ENCODE data around the gene PTCH1. TPM values are rescaled to one million over a fixed set of nuclear protein-coding genes. Genes with fewer than 3 reads are reported as not detected.

PTCH1 gene
- total RNA-seq, 1 experiment from 2014 or later: 39.2 TPM

DNA sequence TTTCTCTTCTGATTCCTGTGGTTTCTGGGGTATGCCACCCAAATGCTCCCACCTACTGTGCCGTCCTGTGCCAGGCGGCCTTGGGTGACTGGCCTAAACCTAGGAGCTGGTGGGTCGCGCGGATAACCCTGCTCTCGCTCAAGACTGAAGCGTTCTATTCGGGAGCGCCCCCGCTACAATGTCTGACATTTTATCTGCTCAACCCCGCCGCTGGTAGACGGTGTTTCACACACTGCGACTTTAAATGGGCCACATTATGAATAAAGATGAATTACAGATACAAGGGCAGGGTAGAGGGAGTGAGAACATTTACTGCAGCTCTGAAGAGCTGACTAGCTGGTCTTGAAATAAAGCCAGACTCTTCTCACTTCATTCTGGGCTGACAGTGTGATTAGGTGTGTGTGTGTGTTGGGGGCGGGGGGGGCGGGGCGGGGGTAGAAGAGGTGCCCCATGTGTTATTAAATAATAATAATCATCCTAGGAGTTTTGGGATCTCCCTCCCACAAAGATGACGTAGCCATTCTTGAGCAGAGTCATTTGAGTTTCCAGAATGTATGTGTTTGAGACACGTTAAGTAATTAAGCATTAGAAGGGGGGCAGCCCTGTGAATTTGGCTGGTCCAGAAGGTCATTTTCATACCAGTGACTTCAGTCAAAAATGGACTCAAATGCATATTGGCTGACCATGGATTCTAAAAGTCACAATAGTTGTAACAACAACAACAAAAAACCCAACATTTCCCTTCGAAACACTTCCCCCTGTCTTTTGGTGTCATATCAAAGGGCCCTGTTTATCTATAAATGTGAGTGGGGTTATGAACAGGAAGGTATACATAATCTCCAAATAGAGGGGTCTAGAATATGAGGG lies 1.0 kb upstream of the PTCH1 start:
- Histone ChIP-seq H3K27me3 (no peaks in the 10 kb centered on the region), H3K27ac (no peak overlapping the region), H3K4me3 (no peak overlapping the region), H3K36me3 (no peaks in the 10 kb centered on the region), H3K9me3 (replicated peaks) (no peaks in the 10 kb centered on the region), H3K4me1 (peaks cover 5% of the 10 kb centered on the region)
- DNase-seq: no peak

DNA sequence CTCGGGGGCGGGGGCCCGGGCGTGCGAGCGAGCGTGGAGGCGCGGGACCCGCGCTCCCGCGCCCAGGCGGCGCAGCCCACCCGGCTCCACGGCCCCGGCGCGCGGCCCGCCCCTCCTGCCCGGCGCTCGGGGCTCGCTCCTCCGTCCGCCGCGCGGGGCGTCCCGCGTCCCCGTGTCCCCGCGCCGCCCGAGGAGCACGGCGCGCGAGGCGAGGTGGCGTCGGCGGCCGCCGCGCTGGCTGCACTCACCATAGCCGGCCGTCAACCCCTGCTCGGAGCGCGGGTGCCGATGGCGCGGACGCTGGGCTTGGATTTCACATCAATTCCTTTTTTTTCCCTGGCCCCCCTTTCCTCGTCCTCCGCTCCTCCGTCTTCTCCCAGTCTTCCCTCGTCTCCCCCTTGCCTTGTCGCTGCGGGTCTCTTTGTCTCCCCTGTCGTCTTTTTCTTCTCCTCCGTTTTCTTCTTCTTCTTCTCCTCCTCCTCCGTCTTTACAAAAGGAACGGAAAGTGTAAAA lies 494 bp downstream of the PTCH1 start:
- no peaks in the 10 kb centered on the region for H3K9me3 ChIP-seq (replicated peaks)
- H3K27me3 ChIP-seq: no peaks in the 10 kb centered on the region
- peaks cover 5% of the 10 kb centered on the region for H3K4me1 ChIP-seq
- H3K36me3 ChIP-seq: no peaks in the 10 kb centered on the region
- H3K4me3 ChIP-seq: peak overlapping the region; percentile 66
- H3K27ac ChIP-seq: peak overlapping the region; percentile 59; the same call in 1 of the 2 replicates
- no peak for DNase-seq

DNA sequence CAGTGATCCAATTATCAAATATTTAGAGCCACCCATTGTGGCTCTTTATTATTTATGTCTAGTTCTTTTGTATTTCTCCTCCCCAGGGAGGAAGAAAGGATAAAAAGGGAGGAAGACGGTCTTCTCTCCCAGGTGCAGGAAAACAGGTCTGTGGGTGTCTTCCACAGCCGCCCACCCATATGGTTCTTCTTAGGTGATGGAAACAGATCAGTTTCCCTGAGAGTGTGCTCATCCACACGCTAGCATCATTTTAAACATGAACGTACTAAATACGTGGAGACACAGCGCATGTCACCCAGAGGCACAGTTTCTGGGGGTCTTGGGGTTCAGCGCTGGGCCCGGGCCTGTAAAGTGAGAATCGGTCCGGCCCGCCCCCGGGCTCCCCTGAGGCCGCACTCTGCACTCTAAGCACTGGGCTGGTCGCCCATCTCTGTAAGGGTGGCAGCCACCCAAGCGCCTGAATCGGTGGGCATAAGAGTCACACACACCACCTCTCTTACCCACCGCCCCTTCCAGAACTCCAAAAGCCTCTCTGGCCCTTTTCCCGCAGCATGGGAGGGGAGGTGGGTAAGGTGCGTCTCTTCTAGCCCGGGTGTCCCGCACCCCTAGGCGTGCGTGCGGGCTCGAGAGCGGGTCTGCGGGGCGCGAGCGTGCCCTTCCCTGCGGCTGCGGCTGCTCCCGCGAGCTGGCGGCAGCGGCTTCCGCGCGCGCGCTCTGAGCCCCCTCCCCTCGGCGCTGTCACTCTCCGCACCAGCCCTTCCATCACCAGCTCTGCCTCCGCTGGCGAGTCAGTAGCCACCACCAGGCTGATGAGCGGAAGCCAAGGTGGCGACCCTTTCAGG lies 1.3 kb downstream of the PTCH1 start:
- Histone ChIP-seq H3K36me3 (no peaks in the 10 kb centered on the region), H3K4me1 (peaks cover 5% of the 10 kb centered on the region), H3K4me3 (peak overlapping the region; percentile 66), H3K27ac (peak overlapping the region; percentile 14; the same call in 1 of the 2 replicates), H3K27me3 (no peaks in the 10 kb centered on the region), H3K9me3 (replicated peaks) (no peaks in the 10 kb centered on the region)
- DNase-seq: peak; percentile 47 to 57

DNA sequence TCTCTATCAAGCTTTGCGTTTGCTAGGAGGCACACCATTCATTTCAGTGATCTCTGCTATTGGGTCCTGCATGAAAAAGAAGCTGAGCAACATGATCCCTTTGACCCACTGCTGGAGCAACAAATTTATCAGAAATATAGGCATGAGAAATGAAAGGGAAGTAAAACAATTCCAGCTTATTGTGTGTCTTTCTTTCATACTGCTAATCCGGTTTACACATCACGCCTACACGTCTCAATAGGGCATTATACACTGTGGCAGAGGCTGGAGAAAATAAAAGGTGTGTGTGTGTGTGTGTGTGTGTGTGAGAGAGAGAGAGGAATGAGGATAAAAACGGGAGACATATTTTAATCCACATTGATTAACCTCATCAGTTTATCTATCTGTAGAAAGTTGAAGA lies 2.4 kb downstream of the PTCH1 start:
- no peaks in the 10 kb centered on the region for H3K36me3 ChIP-seq
- H3K4me3 ChIP-seq: peak overlapping the region; percentile 66; the same call in 1 of the 2 replicates
- DNase-seq: no peak
- H3K27ac ChIP-seq: no peak overlapping the region
- no peaks in the 10 kb centered on the region for H3K27me3 ChIP-seq
- no peaks in the 10 kb centered on the region for H3K9me3 ChIP-seq (replicated peaks)
- H3K4me1 ChIP-seq: peaks cover 5% of the 10 kb centered on the region

DNA sequence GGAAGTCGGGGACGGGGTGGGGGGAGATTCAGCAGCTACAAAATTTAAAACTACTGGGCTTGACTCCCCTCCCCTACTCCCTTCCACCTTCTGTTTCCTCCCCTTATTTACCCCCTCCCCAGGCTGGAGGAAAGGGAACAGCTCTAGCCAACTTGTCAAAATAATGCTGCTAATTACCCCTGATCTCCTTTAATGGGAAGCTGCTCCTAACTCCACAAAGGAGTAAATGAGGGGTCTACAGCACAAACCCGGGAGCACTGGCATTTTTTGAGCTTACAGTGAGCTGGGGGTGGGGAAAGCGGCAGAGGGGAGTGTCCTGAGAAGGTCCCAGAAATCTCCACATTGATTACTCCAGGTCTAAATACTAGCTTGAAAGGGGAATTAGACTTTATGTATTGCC lies 3.1 kb downstream of the PTCH1 start:
- no peak overlapping the region for H3K27ac ChIP-seq
- no peaks in the 10 kb centered on the region for H3K9me3 ChIP-seq (replicated peaks)
- H3K4me1 ChIP-seq: peaks cover 5% of the 10 kb centered on the region
- DNase-seq: no peak
- H3K27me3 ChIP-seq: no peaks in the 10 kb centered on the region
- no peaks in the 10 kb centered on the region for H3K36me3 ChIP-seq
- no peak overlapping the region for H3K4me3 ChIP-seq

DNA sequence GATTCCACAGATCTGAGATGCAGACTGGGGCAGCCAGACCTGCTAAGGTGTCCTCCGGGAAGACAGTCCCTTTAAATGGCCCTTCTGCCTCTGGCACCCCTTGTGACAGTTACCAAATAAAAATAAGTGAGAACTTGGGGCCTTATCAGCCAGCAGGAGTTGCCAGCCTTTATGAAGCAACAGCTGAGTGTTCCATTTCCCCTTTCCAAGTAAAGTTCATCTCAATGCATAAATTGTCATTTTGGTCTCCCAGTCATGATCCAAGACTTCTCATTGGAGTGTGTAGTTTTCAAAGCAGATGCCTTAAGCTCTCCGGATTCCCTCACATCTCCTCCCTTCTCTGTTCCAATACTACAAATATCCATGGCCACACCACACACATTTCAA lies 4.1 kb downstream of the PTCH1 start:
- Histone ChIP-seq H3K27ac (peak overlapping the region; percentile 97; the same call in 1 of the 2 replicates), H3K4me1 (peaks cover 5% of the 10 kb centered on the region), H3K36me3 (no peaks in the 10 kb centered on the region), H3K27me3 (no peaks in the 10 kb centered on the region), H3K9me3 (replicated peaks) (no peaks in the 10 kb centered on the region), H3K4me3 (peak overlapping the region; percentile 86)
- no peak for DNase-seq

DNA sequence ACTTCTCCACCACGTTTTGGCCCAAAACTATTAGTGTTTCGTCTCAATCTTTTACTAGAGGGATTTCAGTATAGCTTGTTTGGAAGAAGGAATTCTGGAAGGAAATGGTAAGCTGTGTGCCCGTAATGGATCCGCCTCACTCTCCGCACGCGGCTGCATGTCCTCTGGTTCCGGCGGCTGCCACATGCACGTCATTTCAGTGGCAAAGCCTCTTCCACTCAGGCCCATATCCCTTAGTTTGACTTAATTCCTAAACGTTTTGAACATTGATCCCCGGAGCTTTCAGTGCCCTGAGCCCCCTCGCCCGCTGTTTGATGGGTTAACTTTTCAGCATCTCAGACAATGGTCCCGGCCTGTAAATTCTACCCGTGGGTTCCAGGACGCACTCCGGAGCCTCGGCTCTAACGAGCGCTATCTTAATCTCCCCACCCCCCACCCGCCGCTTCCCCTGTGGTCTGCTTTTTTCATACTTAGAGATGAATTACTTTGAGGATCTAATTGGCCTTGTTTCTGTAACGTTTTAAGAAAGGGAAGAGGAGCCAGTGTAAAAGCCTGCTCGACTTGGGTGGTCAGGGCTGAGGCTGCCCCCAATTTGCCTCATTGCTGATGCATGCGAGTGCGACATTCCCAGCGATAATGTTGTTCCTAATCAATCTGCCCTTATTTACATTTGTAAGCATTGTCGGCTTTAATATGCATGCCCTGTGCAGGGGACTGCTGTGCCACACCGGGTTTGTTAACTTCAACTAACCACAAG lies 4.6 kb downstream of the PTCH1 start:
- Histone ChIP-seq H3K36me3 (no peaks in the 10 kb centered on the region; the same call in 1 of the 2 replicates), H3K4me3 (peak overlapping the region; percentile 86)

DNA sequence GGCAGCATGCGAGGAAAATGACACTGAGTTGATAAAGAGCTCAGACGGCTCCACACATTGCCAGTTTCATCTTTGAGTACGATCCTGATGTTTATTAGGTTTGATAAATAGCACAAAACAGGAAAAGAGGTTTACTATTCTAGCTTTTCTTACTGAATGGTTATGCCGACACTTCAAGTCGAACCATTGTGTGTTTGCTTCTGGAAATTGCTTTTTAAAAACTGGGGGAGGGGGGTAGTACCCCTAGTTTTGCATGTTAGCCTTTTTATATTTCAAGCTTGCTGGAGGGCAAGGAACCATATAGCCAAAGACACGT lies 5.2 kb downstream of the PTCH1 start:
- peak overlapping the region; percentile 86 for H3K4me3 ChIP-seq
- no peak for DNase-seq
- H3K9me3 ChIP-seq (replicated peaks): no peaks in the 10 kb centered on the region
- peaks cover 5% of the 10 kb centered on the region for H3K4me1 ChIP-seq
- H3K36me3 ChIP-seq: no peaks in the 10 kb centered on the region; the same call in 1 of the 2 replicates
- peak overlapping the region; percentile 97 for H3K27ac ChIP-seq
- H3K27me3 ChIP-seq: no peaks in the 10 kb centered on the region

More for the DNA sequence above, 4.6 kb downstream of the PTCH1 start:
- no peaks in the 10 kb centered on the region for H3K9me3 ChIP-seq (replicated peaks)
- DNase-seq: peak; percentile 71 to 73
- peaks cover 5% of the 10 kb centered on the region for H3K4me1 ChIP-seq
- H3K27me3 ChIP-seq: no peaks in the 10 kb centered on the region
- peak overlapping the region; percentile 97 for H3K27ac ChIP-seq

DNA sequence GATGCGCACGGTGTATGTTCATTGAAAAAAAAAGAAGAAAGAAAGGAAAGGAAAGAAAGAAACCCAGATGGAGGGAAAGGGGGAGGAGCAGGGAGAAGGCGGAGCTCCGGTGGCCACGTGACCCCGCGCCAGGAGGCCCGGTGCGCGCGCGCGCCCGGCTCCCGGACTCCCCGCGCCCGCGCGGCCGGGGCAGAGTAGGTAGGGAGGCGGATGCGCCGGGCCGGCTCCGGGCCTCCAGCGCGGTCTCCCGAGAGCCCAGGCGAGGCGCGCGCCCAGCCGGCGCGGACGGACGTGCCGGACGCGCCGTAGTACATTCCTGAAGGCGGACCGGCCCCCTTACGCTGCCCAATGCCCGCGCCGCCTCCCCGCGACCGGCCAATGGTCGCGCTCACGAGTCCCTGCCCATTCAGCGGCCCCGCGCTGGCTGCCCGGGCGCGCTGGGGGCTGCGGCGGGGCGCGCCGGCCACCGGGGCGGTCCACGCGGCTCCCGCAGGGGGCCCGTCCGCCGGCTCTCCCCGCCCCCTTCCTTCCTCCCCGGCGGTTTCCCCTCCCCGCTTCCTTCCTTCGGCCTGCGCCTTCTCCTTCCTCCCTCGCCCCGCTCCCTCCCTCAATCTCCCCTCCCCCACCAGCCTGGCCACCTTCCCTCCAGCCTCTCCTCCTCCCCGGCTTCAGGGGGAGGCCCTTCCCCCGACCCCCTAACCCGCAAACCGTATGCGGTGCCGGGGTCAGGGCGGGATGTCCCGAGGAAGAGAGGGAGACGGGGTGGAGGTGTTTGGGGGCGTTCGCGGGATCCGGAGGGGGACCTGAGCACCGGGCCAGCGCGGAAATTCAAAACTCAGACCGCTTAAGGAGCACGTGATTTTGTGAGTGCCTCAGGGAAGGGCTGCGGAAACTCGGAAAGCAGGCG lies 5.8 kb downstream of the PTCH1 start:
- H3K36me3 ChIP-seq: no peaks in the 10 kb centered on the region; the same call in 1 of the 2 replicates
- H3K4me1 ChIP-seq: peaks cover 5% of the 10 kb centered on the region
- H3K27me3 ChIP-seq: no peaks in the 10 kb centered on the region
- no peaks in the 10 kb centered on the region for H3K9me3 ChIP-seq (replicated peaks)
- H3K27ac ChIP-seq: peak overlapping the region; percentile 97
- H3K4me3 ChIP-seq: peak overlapping the region; percentile 86
- DNase-seq: peak; percentile 95 to 96

DNA sequence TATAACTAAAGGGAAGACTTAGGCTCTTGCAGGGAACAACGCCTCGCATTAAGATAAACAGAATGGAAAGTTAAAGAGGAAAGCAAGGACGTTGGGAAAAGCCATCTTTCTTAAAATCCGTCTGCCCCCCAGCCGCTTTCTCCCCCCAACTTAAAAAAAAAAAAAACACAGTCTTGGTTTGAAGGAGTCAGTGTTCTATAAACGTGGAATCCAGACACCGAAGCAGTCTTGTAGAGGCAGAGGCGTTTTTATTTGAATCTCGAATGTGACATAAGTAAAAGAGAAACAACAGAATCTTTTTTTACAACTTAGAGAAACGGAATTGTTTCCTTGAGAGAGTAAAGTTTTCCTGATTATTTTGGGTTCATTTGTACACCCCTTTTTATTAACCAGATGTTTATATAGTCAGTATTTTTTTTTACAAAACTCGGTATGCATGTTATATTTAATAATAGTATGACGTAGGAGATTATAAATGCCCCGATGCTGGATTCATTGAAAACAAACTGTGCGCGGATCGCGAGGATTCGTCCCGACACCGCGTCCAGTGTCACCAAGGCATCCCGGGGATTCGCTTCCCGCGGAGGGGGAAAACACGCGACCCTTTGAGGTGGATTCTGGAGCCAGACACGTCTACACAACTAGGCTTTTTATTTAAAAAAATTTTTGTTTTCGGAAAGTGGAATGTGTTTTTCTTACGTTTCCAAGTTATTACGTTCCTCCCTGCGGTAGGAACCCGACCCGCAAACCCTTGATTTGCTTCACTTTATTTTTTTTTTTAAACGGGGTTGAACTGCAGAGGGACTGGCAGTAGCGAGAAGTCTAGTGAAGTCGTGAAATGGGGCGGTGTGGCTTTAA lies 6.7 kb downstream of the PTCH1 start:
- Histone ChIP-seq H3K4me1 (peaks cover 5% of the 10 kb centered on the region), H3K27me3 (no peaks in the 10 kb centered on the region), H3K36me3 (no peaks in the 10 kb centered on the region; the same call in 1 of the 2 replicates), H3K27ac (peak overlapping the region; percentile 73), H3K4me3 (peak overlapping the region; percentile 86), H3K9me3 (replicated peaks) (no peaks in the 10 kb centered on the region)
- peak in 1 of 2 experiments; percentile 44 for DNase-seq

DNA sequence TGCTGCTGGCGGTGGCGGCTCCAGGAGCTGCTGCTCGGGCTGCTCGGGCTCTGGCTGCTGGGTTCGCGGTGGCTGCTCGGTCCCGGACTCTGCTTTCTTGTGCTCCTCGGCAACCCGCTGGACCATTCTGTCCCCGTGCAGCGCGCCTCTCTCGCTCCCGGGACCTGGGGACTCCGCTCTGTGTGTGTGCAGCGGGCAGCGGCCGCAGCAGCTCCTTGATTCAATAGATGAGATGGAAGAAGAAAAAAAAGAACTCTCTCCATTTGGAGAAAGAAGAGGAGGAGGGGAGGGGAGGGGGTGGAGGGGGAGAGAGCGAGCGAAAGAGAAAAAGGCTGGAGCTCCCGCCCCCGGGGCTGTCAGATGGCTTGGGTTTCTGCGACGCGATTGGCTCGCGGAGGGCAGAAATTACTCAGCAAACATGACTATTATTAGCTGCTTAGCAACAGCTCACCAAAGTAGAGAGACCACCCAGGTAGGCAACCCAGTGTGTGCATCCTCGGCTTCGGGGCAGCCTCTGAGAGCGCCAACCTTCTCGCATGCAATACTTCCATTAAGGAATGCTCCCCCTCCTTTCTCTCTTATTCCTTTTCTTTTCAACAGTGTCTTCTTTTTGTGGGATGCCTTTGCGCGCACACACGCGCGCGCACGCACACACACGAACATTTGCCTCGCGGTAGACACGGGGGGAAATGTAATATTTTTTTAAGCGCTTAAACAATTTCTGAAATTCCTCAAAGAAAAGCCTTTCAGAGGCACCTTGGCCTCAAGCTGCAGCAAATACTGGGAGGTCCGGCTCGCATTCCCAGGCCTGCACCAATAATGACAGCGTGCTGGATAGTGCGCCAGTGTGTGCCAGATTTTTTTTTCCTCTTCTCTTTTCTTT lies 7.6 kb downstream of the PTCH1 start:
- H3K4me1 ChIP-seq: peaks cover 6% of the 10 kb centered on the region
- peak overlapping the region; percentile 73 for H3K27ac ChIP-seq
- no peaks in the 10 kb centered on the region for H3K27me3 ChIP-seq
- H3K36me3 ChIP-seq: no peaks in the 10 kb centered on the region; the same call in 1 of the 2 replicates
- H3K9me3 ChIP-seq (replicated peaks): no peaks in the 10 kb centered on the region
- DNase-seq: peak; percentile 98
- peak overlapping the region; percentile 86 for H3K4me3 ChIP-seq

Data from SJCRH30 (cell line).